DOHH2 (cell line): ENCODE results near the gene MACROD2.
"Not testable (repeated sequence)": the region's sequence is repeated elsewhere in the genome, so short reads cannot be mapped to it uniquely, and the experiment has no call there.

Experiments used
- H3F3A ChIP-seq: fragments of 200-600 bp; sonication (generic), shearing (Covaris generic); 2 replicates; pipeline ENCODE4 v1.6.0; 2016; ENCODE audit warnings: antibody characterized with exemption, mild to moderate bottlenecking; ENCODE audit not compliant: control insufficient read depth, insufficient read depth
- H3K27ac ChIP-seq: fragments of 200-600 bp; sonication (generic); 2 replicates; pipeline ENCODE4 v1.5.1; 2014; ENCODE audit warnings: low read depth, mild to moderate bottlenecking, low read length, moderate library complexity
- H3K27me3 ChIP-seq: fragments of 200-600 bp; sonication (generic); 2 replicates; pipeline ENCODE4 v1.6.1; 2014; ENCODE audit warnings: mild to moderate bottlenecking, low read length, mixed read lengths; ENCODE audit not compliant: control insufficient read depth
- H3K36me3 ChIP-seq: fragments of 200-600 bp; sonication (generic); 2 replicates; pipeline ENCODE4 v1.6.1; 2014; ENCODE audit warnings: mild to moderate bottlenecking, low read length, moderate library complexity, mixed read lengths; ENCODE audit not compliant: control insufficient read depth
- H3K4me1 ChIP-seq: fragments of 200-600 bp; sonication (generic); 2 replicates; pipeline ENCODE4 v1.6.1; 2014; ENCODE audit warnings: mild to moderate bottlenecking, low read length, mixed read lengths; ENCODE audit not compliant: control insufficient read depth
- H3K4me2 ChIP-seq: fragments of 200-600 bp; sonication (generic); 2 replicates; pipeline ENCODE4 v1.6.0; 2014; ENCODE audit warnings: mild to moderate bottlenecking, low read length, moderate library complexity
- H3K4me3 ChIP-seq: fragments of 200-600 bp; sonication (generic); 2 replicates; pipeline ENCODE4 v1.5.1; 2014; ENCODE audit warnings: mild to moderate bottlenecking, low read length, mixed read lengths
- H3K79me2 ChIP-seq: fragments of 200-600 bp; sonication (generic); 2 replicates; pipeline ENCODE4 v1.6.1; 2014; ENCODE audit warnings: mild to moderate bottlenecking, low read length, mixed read lengths; ENCODE audit not compliant: control insufficient read depth
- H3K9me2 ChIP-seq: fragments of 200-600 bp; sonication (generic); replicated peaks from 2 replicates; pipeline ENCODE4 v1.6.1; 2014; ENCODE audit warnings: mild to moderate bottlenecking, low read length, mixed read lengths; ENCODE audit not compliant: control insufficient read depth
- H3K9me3 ChIP-seq: fragments of 200-600 bp; sonication (generic); 2 replicates; pipeline ENCODE4 v1.6.1; 2014; ENCODE audit warnings: antibody characterized with exemption, low read length, mixed read lengths; ENCODE audit not compliant: control insufficient read depth, insufficient read depth
- H4K20me1 ChIP-seq: fragments of 200-600 bp; sonication (generic); 2 replicates; pipeline ENCODE4 v1.6.0; 2014; ENCODE audit warnings: low read depth, mild to moderate bottlenecking, antibody characterized with exemption, low read length, moderate library complexity; ENCODE audit not compliant: control insufficient read depth, insufficient read depth
- CTCF ChIP-seq: fragments of 200-600 bp; sonication (generic); IDR thresholded peaks from one replicate; pipeline ENCODE4 v1.5.1; 2014; ENCODE audit warnings: antibody characterized with exemption, mild to moderate bottlenecking, low read depth, low read length; ENCODE audit not compliant: poor library complexity, severe bottlenecking
- EZH2phosphoT487 ChIP-seq: fragments of 200-600 bp; sonication (generic); IDR thresholded peaks from 2 replicates; pipeline ENCODE4 v1.6.1; 2017; ENCODE audit warnings: borderline replicate concordance, mild to moderate bottlenecking, antibody characterized with exemption, low read length, moderate library complexity, mixed read lengths

The MACROD2 gene

GRCh38 chr20:14979453-14979986, 984.2 kb downstream of the MACROD2 start:
- Histone ChIP-seq H3F3A (no peaks in the 10 kb centered on the region), H3K4me3 (no peak overlapping the region), H3K79me2 (no peaks in the 10 kb centered on the region), H3K4me2 (no peak overlapping the region), H3K4me1 (no peaks in the 10 kb centered on the region), H3K27me3 (no peaks in the 10 kb centered on the region), H3K9me3 (no peaks in the 10 kb centered on the region; the same call in 1 of the 2 replicates), H3K36me3 (no peaks in the 10 kb centered on the region), H3K27ac (no peak overlapping the region), H3K9me2 (no peaks in the 10 kb centered on the region), H4K20me1 (no peaks in the 10 kb centered on the region)
- TF ChIP-seq EZH2phosphoT487 (no peak), CTCF (no peak)

- H3K9me3 ChIP-seq, H3K27me3 ChIP-seq, H3K4me3 ChIP-seq, H3K4me1 ChIP-seq, H3K36me3 ChIP-seq, H3K79me2 ChIP-seq, H3F3A ChIP-seq, H3K9me2 ChIP-seq, H4K20me1 ChIP-seq, H3K27ac ChIP-seq, H3K4me2 ChIP-seq: not testable (repeated sequence)
Measured at GRCh38 chr20:14981486-14981885, 986.2 kb downstream of the MACROD2 start.

- not testable (repeated sequence) for H3K9me3 ChIP-seq, H3K4me2 ChIP-seq, H4K20me1 ChIP-seq, H3K4me1 ChIP-seq, H3F3A ChIP-seq, H3K27me3 ChIP-seq, H3K4me3 ChIP-seq, H3K9me2 ChIP-seq, H3K36me3 ChIP-seq, H3K27ac ChIP-seq, H3K79me2 ChIP-seq
Measured at GRCh38 chr20:14982324-14982723, 987.0 kb downstream of the MACROD2 start.

- no peak for TF ChIP-seq EZH2phosphoT487
- TF ChIP-seq CTCF: no peak
- no peaks in the 10 kb centered on the region for H3K27me3 ChIP-seq
- no peak overlapping the region for H3K4me3 ChIP-seq
- no peaks in the 10 kb centered on the region for H3K9me2 ChIP-seq
- no peaks in the 10 kb centered on the region for H3F3A ChIP-seq
- no peaks in the 10 kb centered on the region for H4K20me1 ChIP-seq
- no peak overlapping the region for H3K27ac ChIP-seq
- no peaks in the 10 kb centered on the region for H3K4me1 ChIP-seq
- H3K79me2 ChIP-seq: no peaks in the 10 kb centered on the region
- H3K4me2 ChIP-seq: no peak overlapping the region
- no peaks in the 10 kb centered on the region for H3K36me3 ChIP-seq
- no peaks in the 10 kb centered on the region; the same call in 1 of the 2 replicates for H3K9me3 ChIP-seq
Measured at GRCh38 chr20:14984305-14984704, 989.0 kb downstream of the MACROD2 start.
